ENCODE measurements around the gene ERC1.

ERC1 gene

GRCh38 chr12:1501001-1501400 is 510.0 kb downstream of the ERC1 start:
- DNase-seq: no peak

- no peak for DNase-seq
Measured at GRCh38 chr12:1501695-1502378, 510.8 kb downstream of the ERC1 start.

- DNase-seq: peak; percentile 76
Measured at GRCh38 chr12:1502379-1502720, 511.3 kb downstream of the ERC1 start.

GRCh38 chr12:1502831-1503230 is 511.8 kb downstream of the ERC1 start:
- peak; percentile 76 for DNase-seq

GRCh38 chr12:1503281-1503711 is 512.3 kb downstream of the ERC1 start:
- no peak for DNase-seq

GRCh38 chr12:1504304-1504894 is 513.4 kb downstream of the ERC1 start:
- no peak for DNase-seq

GRCh38 chr12:1504895-1505311 is 513.9 kb downstream of the ERC1 start:
- no peak for DNase-seq

GRCh38 chr12:1505576-1505975 is 514.6 kb downstream of the ERC1 start:
- no peak for DNase-seq

- DNase-seq: no peak
Measured at GRCh38 chr12:1507308-1507707, 516.3 kb downstream of the ERC1 start.

GRCh38 chr12:1509413-1510052 is 518.5 kb downstream of the ERC1 start:
- DNase-seq: no peak

- no peak for DNase-seq
Measured at GRCh38 chr12:1510056-1510812, 519.2 kb downstream of the ERC1 start.

- DNase-seq: no peak
Measured at GRCh38 chr12:1515010-1515409, 524.0 kb downstream of the ERC1 start.

- no peak for DNase-seq
Measured at GRCh38 chr12:1515428-1515827, 524.4 kb downstream of the ERC1 start.

- no peak for DNase-seq
Measured at GRCh38 chr12:1517007-1517406, 526.0 kb downstream of the ERC1 start.

- DNase-seq: no peak
Measured at GRCh38 chr12:1517734-1518525, 526.9 kb downstream of the ERC1 start.

GRCh38 chr12:1518591-1519516 is 527.8 kb downstream of the ERC1 start:
- no peak for DNase-seq

- DNase-seq: no peak
Measured at GRCh38 chr12:1519642-1520041, 528.6 kb downstream of the ERC1 start.

GRCh38 chr12:1523046-1523445 is 532.0 kb downstream of the ERC1 start:
- DNase-seq: no peak

GRCh38 chr12:1523558-1524050 is 532.6 kb downstream of the ERC1 start:
- DNase-seq: no peak

GRCh38 chr12:1525858-1526257 is 534.8 kb downstream of the ERC1 start:
- DNase-seq: no peak

- DNase-seq: no peak
Measured at GRCh38 chr12:1527789-1528188, 536.8 kb downstream of the ERC1 start.

All from right forelimb (tissue), 1 donor.